ENCODE results near the gene SUPV3L1. TPM values are rescaled to one million over a fixed set of nuclear protein-coding genes. Genes with fewer than 3 reads are reported as not detected.

The SUPV3L1 gene
- total RNA-seq, 1 donor from 2014 or later = 45.0 TPM

GRCh38 chr10:69142983-69143382, 37.1 kb upstream of the SUPV3L1 start:
- no peaks in the 10 kb centered on the region for H3K36me3 Mint-ChIP-seq (ENCODE audit: unreplicated experiment)
- no peak overlapping the region for H3K27ac Mint-ChIP-seq (ENCODE audit: unreplicated experiment)
- H3K9me3 Mint-ChIP-seq (ENCODE audit: unreplicated experiment) = no peaks in the 10 kb centered on the region
- H3K4me3 Mint-ChIP-seq (ENCODE audit: unreplicated experiment) = no peak overlapping the region
- no peaks in the 10 kb centered on the region for H3K27me3 Mint-ChIP-seq (ENCODE audit: unreplicated experiment)
- no peak for TF ChIP-seq CTCF (IDR thresholded peaks at IDR 0.05; ENCODE audit: partially characterized antibody, unreplicated experiment)
- H3K4me1 Mint-ChIP-seq (ENCODE audit: low read depth, unreplicated experiment) = peaks cover 2% of the 10 kb centered on the region
- no peak for DNase-seq

- TF ChIP-seq CTCF (IDR thresholded peaks at IDR 0.05; ENCODE audit: partially characterized antibody, unreplicated experiment) = no peak
- Mint-ChIP-seq H3K4me3 (ENCODE audit: unreplicated experiment) (no peak overlapping the region), H3K27ac (ENCODE audit: unreplicated experiment) (no peak overlapping the region), H3K9me3 (ENCODE audit: unreplicated experiment) (no peaks in the 10 kb centered on the region), H3K36me3 (ENCODE audit: unreplicated experiment) (no peaks in the 10 kb centered on the region), H3K27me3 (ENCODE audit: unreplicated experiment) (no peaks in the 10 kb centered on the region), H3K4me1 (ENCODE audit: low read depth, unreplicated experiment) (peaks cover 2% of the 10 kb centered on the region)
- no peak for DNase-seq
Measured at GRCh38 chr10:69145329-69145728, 34.7 kb upstream of the SUPV3L1 start.

GRCh38 chr10:69145864-69146263, 34.2 kb upstream of the SUPV3L1 start:
- H3K36me3 Mint-ChIP-seq (ENCODE audit: unreplicated experiment) = no peaks in the 10 kb centered on the region
- TF ChIP-seq CTCF (IDR thresholded peaks at IDR 0.05; ENCODE audit: partially characterized antibody, unreplicated experiment) = no peak
- H3K27ac Mint-ChIP-seq (ENCODE audit: unreplicated experiment) = no peak overlapping the region
- no peaks in the 10 kb centered on the region for H3K9me3 Mint-ChIP-seq (ENCODE audit: unreplicated experiment)
- H3K4me1 Mint-ChIP-seq (ENCODE audit: low read depth, unreplicated experiment) = peaks cover 2% of the 10 kb centered on the region
- no peaks in the 10 kb centered on the region for H3K27me3 Mint-ChIP-seq (ENCODE audit: unreplicated experiment)
- DNase-seq = no peak
- H3K4me3 Mint-ChIP-seq (ENCODE audit: unreplicated experiment) = no peak overlapping the region

- DNase-seq = no peak
- Mint-ChIP-seq H3K4me3 (ENCODE audit: unreplicated experiment) (no peak overlapping the region), H3K4me1 (ENCODE audit: low read depth, unreplicated experiment) (peaks cover 2% of the 10 kb centered on the region), H3K27me3 (ENCODE audit: unreplicated experiment) (no peaks in the 10 kb centered on the region), H3K27ac (ENCODE audit: unreplicated experiment) (no peak overlapping the region), H3K9me3 (ENCODE audit: unreplicated experiment) (no peaks in the 10 kb centered on the region), H3K36me3 (ENCODE audit: unreplicated experiment) (no peaks in the 10 kb centered on the region)
- no peak for TF ChIP-seq CTCF (IDR thresholded peaks at IDR 0.05; ENCODE audit: partially characterized antibody, unreplicated experiment)
Measured at GRCh38 chr10:69146759-69147158, 33.3 kb upstream of the SUPV3L1 start.

- no peak for DNase-seq
- Mint-ChIP-seq H3K27me3 (ENCODE audit: unreplicated experiment) (no peaks in the 10 kb centered on the region), H3K27ac (ENCODE audit: unreplicated experiment) (no peak overlapping the region), H3K4me3 (ENCODE audit: unreplicated experiment) (no peak overlapping the region), H3K4me1 (ENCODE audit: low read depth, unreplicated experiment) (no peaks in the 10 kb centered on the region), H3K9me3 (ENCODE audit: unreplicated experiment) (no peaks in the 10 kb centered on the region), H3K36me3 (ENCODE audit: unreplicated experiment) (no peaks in the 10 kb centered on the region)
- no peak for TF ChIP-seq CTCF (IDR thresholded peaks at IDR 0.05; ENCODE audit: partially characterized antibody, unreplicated experiment)
Measured at GRCh38 chr10:69151984-69152383, 28.1 kb upstream of the SUPV3L1 start.
